ENCODE measurements around the gene C1QTNF12.

C1QTNF12 gene

GRCh38 chr1:1291548-1292441, 45.3 kb upstream of the C1QTNF12 start:
- peaks cover 8% of the 10 kb centered on the region for H3K4me1 ChIP-seq (ENCODE audit: insufficient read depth, insufficient read length)
- no peaks in the 10 kb centered on the region for H3K27me3 ChIP-seq (ENCODE audit: insufficient read depth, insufficient read length)
- H3K36me3 ChIP-seq (ENCODE audit: insufficient read depth, insufficient read length, low read length), result peaks cover 23% of the 10 kb centered on the region
- peak overlapping the region; percentile 42 for H3K9ac ChIP-seq (ENCODE audit: insufficient read length, low read depth)
- no peak for DNase-seq (ENCODE audit: low read depth, low spot score)
- H3K4me3 ChIP-seq (ENCODE audit: insufficient read length, low read depth), result no peak overlapping the region
- H3K9me3 ChIP-seq (ENCODE audit: insufficient read depth, low read length), result no peaks in the 10 kb centered on the region
- TF ChIP-seq SUZ12 (IDR thresholded peaks at IDR 0.05; ENCODE audit: extremely low read depth, insufficient read depth, insufficient read length) (no peak), ZNF274 (IDR thresholded peaks at IDR 0.05; ENCODE audit: low read depth, low read length) (no peak), YY1 (IDR thresholded peaks at IDR 0.05; ENCODE audit: insufficient read depth, insufficient read length) (no peak)

GRCh38 chr1:1291023-1291528, 44.6 kb upstream of the C1QTNF12 start:
- Histone ChIP-seq H3K36me3 (ENCODE audit: insufficient read depth, insufficient read length, low read length) (peaks cover 18% of the 10 kb centered on the region), H3K27me3 (ENCODE audit: insufficient read depth, insufficient read length) (no peaks in the 10 kb centered on the region), H3K4me3 (ENCODE audit: insufficient read length, low read depth) (no peak overlapping the region), H3K4me1 (ENCODE audit: insufficient read depth, insufficient read length) (peaks cover 8% of the 10 kb centered on the region), H3K9ac (ENCODE audit: insufficient read length, low read depth) (peak overlapping the region; percentile 42), H3K9me3 (ENCODE audit: insufficient read depth, low read length) (no peaks in the 10 kb centered on the region)
- no peak for DNase-seq (ENCODE audit: low read depth, low spot score)
- TF ChIP-seq ZNF274 (IDR thresholded peaks at IDR 0.05; ENCODE audit: low read depth, low read length) (no peak), YY1 (IDR thresholded peaks at IDR 0.05; ENCODE audit: insufficient read depth, insufficient read length) (no peak), SUZ12 (IDR thresholded peaks at IDR 0.05; ENCODE audit: extremely low read depth, insufficient read depth, insufficient read length) (no peak)

- no peaks in the 10 kb centered on the region for H3K27me3 ChIP-seq (ENCODE audit: insufficient read depth, insufficient read length)
- H3K4me1 ChIP-seq (ENCODE audit: insufficient read depth, insufficient read length), result peaks cover 8% of the 10 kb centered on the region
- H3K9me3 ChIP-seq (ENCODE audit: insufficient read depth, low read length), result no peaks in the 10 kb centered on the region
- H3K4me3 ChIP-seq (ENCODE audit: insufficient read length, low read depth), result no peak overlapping the region
- DNase-seq (ENCODE audit: low read depth, low spot score), result no peak
- H3K36me3 ChIP-seq (ENCODE audit: insufficient read depth, insufficient read length, low read length), result peaks cover 15% of the 10 kb centered on the region
- no peak overlapping the region for H3K9ac ChIP-seq (ENCODE audit: insufficient read length, low read depth)
- TF ChIP-seq ZNF274 (IDR thresholded peaks at IDR 0.05; ENCODE audit: low read depth, low read length), result no peak
- TF ChIP-seq SUZ12 (IDR thresholded peaks at IDR 0.05; ENCODE audit: extremely low read depth, insufficient read depth, insufficient read length), result no peak
- no peak for TF ChIP-seq YY1 (IDR thresholded peaks at IDR 0.05; ENCODE audit: insufficient read depth, insufficient read length)
Measured at GRCh38 chr1:1290238-1290731, 43.8 kb upstream of the C1QTNF12 start.

- Histone ChIP-seq H3K27me3 (ENCODE audit: insufficient read depth, insufficient read length) (no peaks in the 10 kb centered on the region), H3K4me3 (ENCODE audit: insufficient read length, low read depth) (no peak overlapping the region), H3K4me1 (ENCODE audit: insufficient read depth, insufficient read length) (peaks cover 10% of the 10 kb centered on the region), H3K9ac (ENCODE audit: insufficient read length, low read depth) (no peak overlapping the region), H3K36me3 (ENCODE audit: insufficient read depth, insufficient read length, low read length) (no peaks in the 10 kb centered on the region), H3K9me3 (ENCODE audit: insufficient read depth, low read length) (no peaks in the 10 kb centered on the region)
- DNase-seq (ENCODE audit: low read depth, low spot score), result no peak
- TF ChIP-seq ZNF274 (IDR thresholded peaks at IDR 0.05; ENCODE audit: low read depth, low read length) (no peak), SUZ12 (IDR thresholded peaks at IDR 0.05; ENCODE audit: extremely low read depth, insufficient read depth, insufficient read length) (no peak)
Measured at GRCh38 chr1:1287288-1288110, 41.0 kb upstream of the C1QTNF12 start.

GRCh38 chr1:1286313-1287261, 40.1 kb upstream of the C1QTNF12 start:
- Histone ChIP-seq H3K9me3 (ENCODE audit: insufficient read depth, low read length) (no peaks in the 10 kb centered on the region), H3K9ac (ENCODE audit: insufficient read length, low read depth) (no peak overlapping the region), H3K4me1 (ENCODE audit: insufficient read depth, insufficient read length) (peaks cover 5% of the 10 kb centered on the region), H3K4me3 (ENCODE audit: insufficient read length, low read depth) (no peak overlapping the region), H3K27me3 (ENCODE audit: insufficient read depth, insufficient read length) (no peaks in the 10 kb centered on the region), H3K36me3 (ENCODE audit: insufficient read depth, insufficient read length, low read length) (no peaks in the 10 kb centered on the region)
- no peak for TF ChIP-seq ZNF274 (IDR thresholded peaks at IDR 0.05; ENCODE audit: low read depth, low read length)
- no peak for TF ChIP-seq SUZ12 (IDR thresholded peaks at IDR 0.05; ENCODE audit: extremely low read depth, insufficient read depth, insufficient read length)
- TF ChIP-seq YY1 (IDR thresholded peaks at IDR 0.05; ENCODE audit: insufficient read depth, insufficient read length), result no peak
- no peak for DNase-seq (ENCODE audit: low read depth, low spot score)

GRCh38 chr1:1285611-1286311, 39.2 kb upstream of the C1QTNF12 start:
- Histone ChIP-seq H3K9me3 (ENCODE audit: insufficient read depth, low read length) (no peaks in the 10 kb centered on the region), H3K27me3 (ENCODE audit: insufficient read depth, insufficient read length) (no peaks in the 10 kb centered on the region), H3K4me3 (ENCODE audit: insufficient read length, low read depth) (no peak overlapping the region), H3K9ac (ENCODE audit: insufficient read length, low read depth) (no peak overlapping the region), H3K36me3 (ENCODE audit: insufficient read depth, insufficient read length, low read length) (no peaks in the 10 kb centered on the region), H3K4me1 (ENCODE audit: insufficient read depth, insufficient read length) (peaks cover 4% of the 10 kb centered on the region)
- TF ChIP-seq YY1 (IDR thresholded peaks at IDR 0.05; ENCODE audit: insufficient read depth, insufficient read length) (no peak), SUZ12 (IDR thresholded peaks at IDR 0.05; ENCODE audit: extremely low read depth, insufficient read depth, insufficient read length) (no peak), ZNF274 (IDR thresholded peaks at IDR 0.05; ENCODE audit: low read depth, low read length) (no peak)
- DNase-seq (ENCODE audit: low read depth, low spot score), result no peak
